ENCODE results near the gene UNC93B1. TPM values are rescaled to one million over a fixed set of nuclear protein-coding genes. Genes with fewer than 3 reads are reported as not detected.
"Not testable (repeated sequence)": the region's sequence is repeated elsewhere in the genome, so short reads cannot be mapped to it uniquely, and the experiment has no call there.

UNC93B1 gene
- polyA plus RNA-seq, 1 donor (not counting 4 experiments of a cell fraction or from before 2014, with no cell fraction given), result 15.4 TPM

DNA sequence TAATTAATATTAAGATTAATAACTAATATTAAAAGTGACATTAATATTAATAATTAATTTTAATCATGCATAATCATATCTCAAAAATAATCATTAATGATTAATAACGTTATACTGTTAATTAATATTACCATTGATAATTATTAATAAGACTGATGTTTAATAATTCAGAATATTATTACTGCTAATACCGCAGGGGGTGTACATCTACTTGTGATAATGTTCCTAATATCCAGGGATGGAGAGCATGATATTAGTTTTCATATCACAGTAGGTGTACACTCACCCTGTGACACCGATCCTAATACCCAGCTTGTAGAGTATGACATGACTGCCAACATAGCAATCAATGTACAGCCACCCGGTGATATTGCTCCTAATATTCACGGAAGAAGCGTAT is 18.6 kb downstream of the UNC93B1 start:
- H3K36me3 ChIP-seq (ENCODE audit: control insufficient read depth in 2 of 2, extremely low read depth in 1 of 2, insufficient read depth in 2 of 2, low read length in 2 of 2); H3K4me2 ChIP-seq (ENCODE audit: control insufficient read depth, extremely low read depth, insufficient read depth, low read depth, low read length); H3K9me3 ChIP-seq (ENCODE audit: control insufficient read depth, low read depth, low read length); dilution Hi-C loops (cut with MboI; ENCODE audit: extremely low pct_ligation_motif_present, low sequenced_read_pairs); H3K79me2 ChIP-seq (ENCODE audit: control insufficient read depth, insufficient read depth, low read length); H3K9ac ChIP-seq (ENCODE audit: control insufficient read depth, extremely low read depth, insufficient read depth, low read length); H3K4me3 ChIP-seq (ENCODE audit: control insufficient read depth in 2 of 3, extremely low read depth in 1 of 3, insufficient read depth in 2 of 3, low read depth in 1 of 3, low read length in 3 of 3); H3K9me1 ChIP-seq (ENCODE audit: control insufficient read depth, extremely low read depth, insufficient read depth, low read length); H3K27ac ChIP-seq (ENCODE audit: control insufficient read depth, insufficient read depth, low read length); DNase-seq (ENCODE audit: low read depth, low spot score); FAIRE-seq; H4K20me1 ChIP-seq (ENCODE audit: control insufficient read depth, extremely low read depth, insufficient read depth, low read length); H3K4me1 ChIP-seq (ENCODE audit: control insufficient read depth, extremely low read depth, insufficient read depth, low read length); H3K27me3 ChIP-seq (ENCODE audit: control insufficient read depth, extremely low read depth, insufficient read depth, low read length); H2AFZ ChIP-seq (ENCODE audit: control insufficient read depth, low read length): not testable (repeated sequence)

DNA sequence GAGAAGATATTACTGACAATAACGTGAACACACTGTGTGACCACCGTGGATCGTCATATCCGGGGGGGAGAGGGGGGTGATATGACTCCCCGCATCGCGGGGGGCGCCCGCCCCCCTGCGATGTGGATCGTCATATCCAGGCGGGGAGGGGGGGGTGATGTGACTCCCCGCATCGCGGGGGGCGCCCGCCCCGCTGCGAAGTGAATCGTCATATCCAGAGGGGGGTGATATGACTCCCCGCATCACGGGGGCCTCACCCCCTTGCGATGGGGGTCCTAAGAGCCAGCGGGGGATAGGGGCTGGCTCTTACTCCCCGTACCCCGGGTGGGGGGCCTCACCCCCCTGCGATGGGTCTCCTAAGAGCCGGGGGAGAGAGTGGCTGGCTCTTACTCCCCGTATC is 19.9 kb downstream of the UNC93B1 start:
- no peaks in the 10 kb centered on the region for H3K27me3 ChIP-seq (ENCODE audit: control insufficient read depth, extremely low read depth, insufficient read depth, low read length)
- no peaks in the 10 kb centered on the region for H3K9me3 ChIP-seq (ENCODE audit: control insufficient read depth, low read depth, low read length)
- no peaks in the 10 kb centered on the region for H4K20me1 ChIP-seq (ENCODE audit: control insufficient read depth, extremely low read depth, insufficient read depth, low read length)
- no peak overlapping the region for H3K27ac ChIP-seq (ENCODE audit: control insufficient read depth, insufficient read depth, low read length)
- H3K79me2 ChIP-seq (ENCODE audit: control insufficient read depth, insufficient read depth, low read length), result no peaks in the 10 kb centered on the region
- no peak overlapping the region for H3K9ac ChIP-seq (ENCODE audit: control insufficient read depth, extremely low read depth, insufficient read depth, low read length)
- FAIRE-seq (no peak), DNase-seq (ENCODE audit: low read depth, low spot score) (no peak)
- no peak overlapping the region for H3K4me2 ChIP-seq (ENCODE audit: control insufficient read depth, extremely low read depth, insufficient read depth, low read depth, low read length)
- no peak overlapping the region for H3K4me3 ChIP-seq (ENCODE audit: control insufficient read depth in 2 of 3, extremely low read depth in 1 of 3, insufficient read depth in 2 of 3, low read depth in 1 of 3, low read length in 3 of 3)
- no peaks in the 10 kb centered on the region for H3K4me1 ChIP-seq (ENCODE audit: control insufficient read depth, extremely low read depth, insufficient read depth, low read length)
- no peak for TF ChIP-seq EZH2 (IDR thresholded peaks at IDR 0.05; ENCODE audit: low read length)
- dilution Hi-C loops (cut with MboI; ENCODE audit: extremely low pct_ligation_motif_present, low sequenced_read_pairs), result no loop called here
- no peaks in the 10 kb centered on the region for H3K9me1 ChIP-seq (ENCODE audit: control insufficient read depth, extremely low read depth, insufficient read depth, low read length)
- H2AFZ ChIP-seq (ENCODE audit: control insufficient read depth, low read length), result no peak overlapping the region
- H3K36me3 ChIP-seq (ENCODE audit: control insufficient read depth in 2 of 2, extremely low read depth in 1 of 2, insufficient read depth in 2 of 2, low read length in 2 of 2), result no peaks in the 10 kb centered on the region

DNA sequence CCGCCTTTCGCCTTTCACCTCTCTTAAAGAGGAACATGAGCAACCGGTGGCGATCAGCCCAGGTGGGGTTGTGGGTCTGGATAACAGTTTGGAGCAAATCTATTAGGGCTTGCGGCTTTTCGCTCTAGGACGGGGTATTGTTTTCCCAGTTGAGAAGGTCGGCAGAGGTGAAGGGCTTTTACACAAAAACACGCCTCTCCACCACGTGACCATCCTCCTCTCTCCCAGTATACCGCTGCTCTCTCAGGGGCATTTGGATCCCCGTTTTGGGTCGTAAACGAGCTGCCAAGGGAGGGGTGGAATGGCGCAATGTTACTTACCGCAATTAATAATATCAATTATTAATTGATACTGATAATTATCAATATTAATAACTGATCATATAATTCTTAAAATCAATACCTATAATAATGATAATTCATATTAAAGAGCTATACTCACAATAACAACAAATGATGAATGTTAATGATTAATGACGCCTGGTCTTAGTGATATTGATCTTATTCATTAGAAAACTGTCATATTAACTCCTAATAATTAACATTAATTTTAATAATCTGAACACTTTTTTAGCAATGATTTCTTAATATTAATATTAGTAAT is 21.5 kb downstream of the UNC93B1 start:
- H3K4me3 ChIP-seq (ENCODE audit: control insufficient read depth in 2 of 3, extremely low read depth in 1 of 3, insufficient read depth in 2 of 3, low read depth in 1 of 3, low read length in 3 of 3); H3K4me1 ChIP-seq (ENCODE audit: control insufficient read depth, extremely low read depth, insufficient read depth, low read length); H3K79me2 ChIP-seq (ENCODE audit: control insufficient read depth, insufficient read depth, low read length); FAIRE-seq; H3K4me2 ChIP-seq (ENCODE audit: control insufficient read depth, extremely low read depth, insufficient read depth, low read depth, low read length); DNase-seq (ENCODE audit: low read depth, low spot score); H3K36me3 ChIP-seq (ENCODE audit: control insufficient read depth in 2 of 2, extremely low read depth in 1 of 2, insufficient read depth in 2 of 2, low read length in 2 of 2); H4K20me1 ChIP-seq (ENCODE audit: control insufficient read depth, extremely low read depth, insufficient read depth, low read length); H3K27me3 ChIP-seq (ENCODE audit: control insufficient read depth, extremely low read depth, insufficient read depth, low read length); H3K27ac ChIP-seq (ENCODE audit: control insufficient read depth, insufficient read depth, low read length); H3K9ac ChIP-seq (ENCODE audit: control insufficient read depth, extremely low read depth, insufficient read depth, low read length); H2AFZ ChIP-seq (ENCODE audit: control insufficient read depth, low read length); H3K9me3 ChIP-seq (ENCODE audit: control insufficient read depth, low read depth, low read length); dilution Hi-C loops (cut with MboI; ENCODE audit: extremely low pct_ligation_motif_present, low sequenced_read_pairs); H3K9me1 ChIP-seq (ENCODE audit: control insufficient read depth, extremely low read depth, insufficient read depth, low read length): not testable (repeated sequence)

DNA sequence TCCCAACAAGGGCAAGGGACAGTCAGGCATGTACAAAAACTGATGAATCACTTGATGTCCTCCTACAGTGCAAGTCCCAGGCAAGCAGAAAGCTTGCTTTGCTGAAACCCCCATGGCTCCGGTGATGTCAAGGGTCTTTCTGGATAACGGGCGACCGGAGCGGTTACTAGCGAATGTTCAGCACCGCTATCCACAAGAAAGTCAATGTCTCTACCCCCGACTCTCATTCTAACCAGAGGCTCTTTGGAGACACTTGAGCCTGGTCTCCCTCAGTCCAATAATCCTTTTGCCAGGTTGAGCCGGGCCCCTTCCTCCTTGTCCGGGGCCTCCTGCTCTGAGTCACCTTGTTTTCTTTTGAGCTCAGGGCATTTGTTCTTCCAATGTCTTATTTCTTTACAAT is 22.7 kb downstream of the UNC93B1 start:
- H3K4me1 ChIP-seq (ENCODE audit: control insufficient read depth, extremely low read depth, insufficient read depth, low read length); H3K9me1 ChIP-seq (ENCODE audit: control insufficient read depth, extremely low read depth, insufficient read depth, low read length); H3K36me3 ChIP-seq (ENCODE audit: control insufficient read depth in 2 of 2, extremely low read depth in 1 of 2, insufficient read depth in 2 of 2, low read length in 2 of 2); H3K9ac ChIP-seq (ENCODE audit: control insufficient read depth, extremely low read depth, insufficient read depth, low read length); H4K20me1 ChIP-seq (ENCODE audit: control insufficient read depth, extremely low read depth, insufficient read depth, low read length); H3K27ac ChIP-seq (ENCODE audit: control insufficient read depth, insufficient read depth, low read length); DNase-seq (ENCODE audit: low read depth, low spot score); H2AFZ ChIP-seq (ENCODE audit: control insufficient read depth, low read length); H3K27me3 ChIP-seq (ENCODE audit: control insufficient read depth, extremely low read depth, insufficient read depth, low read length); H3K79me2 ChIP-seq (ENCODE audit: control insufficient read depth, insufficient read depth, low read length); FAIRE-seq; dilution Hi-C loops (cut with MboI; ENCODE audit: extremely low pct_ligation_motif_present, low sequenced_read_pairs); H3K9me3 ChIP-seq (ENCODE audit: control insufficient read depth, low read depth, low read length); H3K4me2 ChIP-seq (ENCODE audit: control insufficient read depth, extremely low read depth, insufficient read depth, low read depth, low read length); H3K4me3 ChIP-seq (ENCODE audit: control insufficient read depth in 2 of 3, extremely low read depth in 1 of 3, insufficient read depth in 2 of 3, low read depth in 1 of 3, low read length in 3 of 3): not testable (repeated sequence)

DNA sequence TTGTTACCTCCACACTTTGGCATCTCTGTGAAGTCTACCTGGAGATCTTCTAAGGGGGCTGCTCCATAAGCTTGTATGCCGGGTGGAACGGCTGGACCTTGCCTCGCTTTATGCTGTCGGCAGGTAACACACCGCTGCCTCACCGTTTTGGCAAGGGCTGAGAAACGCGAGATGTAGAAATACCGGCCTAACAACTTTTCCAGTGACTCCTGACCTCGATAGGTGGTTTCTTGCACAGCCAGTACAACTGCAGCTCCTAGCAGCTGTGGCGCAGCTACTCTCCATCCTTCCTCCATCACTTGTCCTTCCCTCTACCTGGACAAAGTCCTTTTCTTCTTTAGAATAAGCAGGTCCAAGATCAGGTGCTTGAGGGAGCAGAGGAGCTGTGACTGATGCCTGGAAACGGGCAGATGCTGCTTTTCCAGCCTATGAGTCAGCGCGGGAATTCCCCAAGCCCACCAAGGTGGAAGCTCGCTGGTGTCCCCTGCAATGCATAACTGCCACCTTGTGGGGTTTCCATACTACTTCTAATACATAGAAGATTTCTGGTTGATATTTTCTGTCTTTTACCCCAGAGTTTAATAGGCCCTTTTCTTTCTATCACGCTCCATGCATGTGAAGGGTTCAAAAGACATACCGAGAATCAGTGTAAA is 25.0 kb downstream of the UNC93B1 start:
- dilution Hi-C loops (cut with MboI; ENCODE audit: extremely low pct_ligation_motif_present, low sequenced_read_pairs); H3K4me1 ChIP-seq (ENCODE audit: control insufficient read depth, extremely low read depth, insufficient read depth, low read length); H3K9ac ChIP-seq (ENCODE audit: control insufficient read depth, extremely low read depth, insufficient read depth, low read length); H3K9me3 ChIP-seq (ENCODE audit: control insufficient read depth, low read depth, low read length); H3K27ac ChIP-seq (ENCODE audit: control insufficient read depth, insufficient read depth, low read length); DNase-seq (ENCODE audit: low read depth, low spot score); H3K27me3 ChIP-seq (ENCODE audit: control insufficient read depth, extremely low read depth, insufficient read depth, low read length); H4K20me1 ChIP-seq (ENCODE audit: control insufficient read depth, extremely low read depth, insufficient read depth, low read length); H3K79me2 ChIP-seq (ENCODE audit: control insufficient read depth, insufficient read depth, low read length); H3K9me1 ChIP-seq (ENCODE audit: control insufficient read depth, extremely low read depth, insufficient read depth, low read length); FAIRE-seq; H3K36me3 ChIP-seq (ENCODE audit: control insufficient read depth in 2 of 2, extremely low read depth in 1 of 2, insufficient read depth in 2 of 2, low read length in 2 of 2): not testable (repeated sequence)
- H3K4me2 ChIP-seq (ENCODE audit: control insufficient read depth, extremely low read depth, insufficient read depth, low read depth, low read length), result peak overlapping the region; percentile 62
- H3K4me3 ChIP-seq (ENCODE audit: control insufficient read depth in 2 of 3, extremely low read depth in 1 of 3, insufficient read depth in 2 of 3, low read depth in 1 of 3, low read length in 3 of 3), result peak overlapping the region in 1 of 3 experiments; percentile 5
- H2AFZ ChIP-seq (ENCODE audit: control insufficient read depth, low read length), result peak overlapping the region; percentile 69

All from keratinocyte (primary cell).